CD1c-positive myeloid dendritic cell (primary cell): ENCODE data around the gene RPH3AL.

Source experiments
- DNase-seq: peaks from one replicate; pipeline ENCODE4 v3.0.0-alpha.2; 2016; ENCODE audit errors: extremely low spot score

Gene RPH3AL

GRCh38 chr17:301681-302299, 50.8 kb downstream of the RPH3AL start:
- DNase-seq, result no peak

GRCh38 chr17:300881-301280, 51.7 kb downstream of the RPH3AL start:
- DNase-seq, result no peak

GRCh38 chr17:299546-299945, 53.1 kb downstream of the RPH3AL start:
- no peak for DNase-seq

GRCh38 chr17:298791-299450, 53.7 kb downstream of the RPH3AL start:
- no peak for DNase-seq

- DNase-seq, result no peak
These were observed 54.8 kb downstream of the RPH3AL start for GRCh38 chr17:297758-298157.

- no peak for DNase-seq
These were observed 55.5 kb downstream of the RPH3AL start for GRCh38 chr17:296906-297690.

GRCh38 chr17:296379-296778, 56.2 kb downstream of the RPH3AL start:
- DNase-seq, result no peak

- no peak for DNase-seq
These were observed 59.9 kb downstream of the RPH3AL start for GRCh38 chr17:292531-293382.

GRCh38 chr17:292016-292415, 60.6 kb downstream of the RPH3AL start:
- DNase-seq, result no peak

- no peak for DNase-seq
These were observed 61.0 kb downstream of the RPH3AL start for GRCh38 chr17:291587-291986.

- no peak for DNase-seq
These were observed 62.0 kb downstream of the RPH3AL start for GRCh38 chr17:290626-291025.

GRCh38 chr17:290121-290521, 62.5 kb downstream of the RPH3AL start:
- DNase-seq, result no peak

GRCh38 chr17:289409-289808, 63.2 kb downstream of the RPH3AL start:
- DNase-seq, result no peak

- DNase-seq, result no peak
These were observed 63.7 kb downstream of the RPH3AL start for GRCh38 chr17:288802-289356.

GRCh38 chr17:286571-286970, 66.0 kb downstream of the RPH3AL start:
- DNase-seq, result no peak

- DNase-seq, result no peak
These were observed 66.7 kb downstream of the RPH3AL start for GRCh38 chr17:285751-286422.

GRCh38 chr17:284676-285355, 67.8 kb downstream of the RPH3AL start:
- no peak for DNase-seq

- DNase-seq, result no peak
These were observed 68.5 kb downstream of the RPH3AL start for GRCh38 chr17:283911-284675.

- DNase-seq, result no peak
These were observed 69.4 kb downstream of the RPH3AL start for GRCh38 chr17:282912-283882.
